Activated naive CD8-positive, alpha-beta T cell treated with anti-CD3 and anti-CD28 coated beads, Interleukin-2, amount 10 ng/mL, durations not matched to agents 7 days and 5 days (primary cell): Measurements from ENCODE around the gene PCSK1N. TPM values are rescaled to one million over a fixed set of nuclear protein-coding genes. Genes with fewer than 3 reads are reported as not detected.
A peak's percentile ranks its signal among the peaks of the same experiment; 100 is the strongest.

Experiments
- ATAC-seq: fragments of 150-1000 bp; cut with Tn5 transposase; one replicate; pipeline ENCODE4 v1.10.0; 2021; ENCODE audit warnings: low read depth, moderate library complexity
- POLR2A ChIA-PET: fragments of 350-600 bp; sonication (Branson Sonifier 250); formaldehyde crosslinking; loops from one replicate; lab custom pipeline; 2021; ENCODE audit warnings: antibody characterized with exemption; lab: Charles Lee
- DNase-seq: peaks from one replicate; pipeline ENCODE4 v3.0.0; 2021
- H3K27ac Mint-ChIP-seq: one replicate; pipeline ENCODE4 v1.8.0; 2022; ENCODE audit warnings: mild to moderate bottlenecking, mixed read lengths
- H3K27me3 Mint-ChIP-seq: one replicate; pipeline ENCODE4 v1.8.0; 2022; ENCODE audit warnings: mild to moderate bottlenecking, moderate library complexity, mixed read lengths
- H3K36me3 Mint-ChIP-seq: one replicate; pipeline ENCODE4 v1.8.0; 2021; ENCODE audit warnings: mild to moderate bottlenecking, mixed read lengths
- H3K4me1 Mint-ChIP-seq: one replicate; pipeline ENCODE4 v1.8.0; 2021; ENCODE audit warnings: mixed read lengths
- H3K4me3 Mint-ChIP-seq: one replicate; pipeline ENCODE4 v1.8.0; 2022; ENCODE audit warnings: mild to moderate bottlenecking, moderate library complexity, mixed read lengths
- H3K9me3 Mint-ChIP-seq: one replicate; pipeline ENCODE4 v1.8.0; 2021; ENCODE audit warnings: mixed read lengths
- total RNA-seq, 2 experiments: library from RNA; stranded (reverse); gene quantifications; one replicate each; pipeline ENCODE4 v1.2.3, GENCODE V29; 2021

The PCSK1N gene
- total RNA-seq, 2 experiments from 2014 or later, result 0.68 to 1.2 TPM

GRCh38 chrX:48815266-48815665 lies 20.1 kb downstream of the PCSK1N start:
- Mint-ChIP-seq H3K9me3 (no peaks in the 10 kb centered on the region), H3K27me3 (no peaks in the 10 kb centered on the region), H3K4me3 (no peak overlapping the region), H3K4me1 (peaks cover 1% of the 10 kb centered on the region), H3K27ac (no peak overlapping the region), H3K36me3 (peaks cover 5% of the 10 kb centered on the region)
- ATAC-seq (no peak), DNase-seq (no peak)
- POLR2A ChIA-PET, result no interaction called here

- no peak for DNase-seq
- Mint-ChIP-seq H3K36me3 (peaks cover 5% of the 10 kb centered on the region), H3K4me3 (no peak overlapping the region), H3K27me3 (no peaks in the 10 kb centered on the region), H3K4me1 (peaks cover 1% of the 10 kb centered on the region), H3K27ac (no peak overlapping the region), H3K9me3 (no peaks in the 10 kb centered on the region)
- ATAC-seq, result no peak
- POLR2A ChIA-PET, result no interaction called here
These were observed 20.7 kb downstream of the PCSK1N start for GRCh38 chrX:48814722-48815121.

GRCh38 chrX:48813644-48814043 lies 21.8 kb downstream of the PCSK1N start:
- Mint-ChIP-seq H3K36me3 (peaks cover 5% of the 10 kb centered on the region), H3K4me3 (no peak overlapping the region), H3K27ac (no peak overlapping the region), H3K27me3 (no peaks in the 10 kb centered on the region), H3K9me3 (no peaks in the 10 kb centered on the region), H3K4me1 (peaks cover 1% of the 10 kb centered on the region)
- DNase-seq (no peak), ATAC-seq (no peak)
- POLR2A ChIA-PET, result no interaction called here

GRCh38 chrX:48806081-48806480 lies 29.3 kb downstream of the PCSK1N start:
- POLR2A ChIA-PET, result no interaction called here
- Mint-ChIP-seq H3K4me3 (no peak overlapping the region), H3K27ac (peak overlapping the region; percentile 50), H3K36me3 (peaks cover 4% of the 10 kb centered on the region), H3K9me3 (no peaks in the 10 kb centered on the region), H3K4me1 (peaks cover 3% of the 10 kb centered on the region), H3K27me3 (no peaks in the 10 kb centered on the region)
- ATAC-seq (no peak), DNase-seq (no peak)

- H3K27me3 Mint-ChIP-seq, result no peaks in the 10 kb centered on the region
- H3K36me3 Mint-ChIP-seq, result peaks cover 2% of the 10 kb centered on the region
- POLR2A ChIA-PET, result no interaction called here
- ATAC-seq (no peak), DNase-seq (no peak)
- H3K4me1 Mint-ChIP-seq, result peaks cover 9% of the 10 kb centered on the region
- no peaks in the 10 kb centered on the region for H3K9me3 Mint-ChIP-seq
- peak overlapping the region; percentile 95 for H3K4me3 Mint-ChIP-seq
- H3K27ac Mint-ChIP-seq, result peak overlapping the region; percentile 99
These were observed 32.6 kb downstream of the PCSK1N start for GRCh38 chrX:48802905-48803200.

- Mint-ChIP-seq H3K4me1 (peaks cover 9% of the 10 kb centered on the region), H3K27ac (peak overlapping the region; percentile 99), H3K4me3 (peak overlapping the region; percentile 95), H3K9me3 (no peaks in the 10 kb centered on the region), H3K36me3 (peaks cover 2% of the 10 kb centered on the region), H3K27me3 (no peaks in the 10 kb centered on the region)
- POLR2A ChIA-PET, result interaction anchor here (0.7 to 1.7 kb wide), 8 partner anchors 65 to 467 kb away, joined by 3 to 16 read pairs (median 6); partner anchors contain the start of genes OTUD5, PPP1R3F, PQBP1 and SUV39H1
- DNase-seq (peak; percentile 73), ATAC-seq (peak; percentile 51)
These were observed 33.1 kb downstream of the PCSK1N start for GRCh38 chrX:48802089-48802904.

GRCh38 chrX:48801280-48802088 lies 33.9 kb downstream of the PCSK1N start, which contains the start of gene HDAC6:
TSS of gene HDAC6 (plus strand) at chrX:48802067. CDS start at chrX:48802693, 626 bp downstream.
- H3K27ac Mint-ChIP-seq, result peak within 1 kb of the TSS; percentile 99
- peaks cover 2% of the 10 kb centered on the region for H3K36me3 Mint-ChIP-seq
- peak within 1 kb of the TSS; percentile 95 for H3K4me3 Mint-ChIP-seq
- peaks cover 10% of the 10 kb centered on the region for H3K4me1 Mint-ChIP-seq
- no peaks in the 10 kb centered on the region for H3K27me3 Mint-ChIP-seq
- H3K9me3 Mint-ChIP-seq, result no peaks in the 10 kb centered on the region
- ATAC-seq (peak; percentile 90), DNase-seq (peak; percentile 92)
- POLR2A ChIA-PET, result interaction anchor here (0.6 to 1.7 kb wide), 11 partner anchors 9 to 468 kb away, joined by 3 to 16 read pairs (median 5); partner anchors contain the start of genes OTUD5, PPP1R3F, PQBP1 and SUV39H1

GRCh38 chrX:48800574-48801279 lies 34.7 kb downstream of the PCSK1N start:
- DNase-seq, result peak; percentile 31
- Mint-ChIP-seq H3K36me3 (peaks cover 2% of the 10 kb centered on the region), H3K4me3 (peak overlapping the region; percentile 95), H3K27me3 (no peaks in the 10 kb centered on the region), H3K9me3 (no peaks in the 10 kb centered on the region), H3K27ac (peak overlapping the region; percentile 99), H3K4me1 (peaks cover 10% of the 10 kb centered on the region)
- POLR2A ChIA-PET, result interaction anchor here (0.9 to 1.7 kb wide), 9 partner anchors 64 to 430 kb away, joined by 3 to 16 read pairs (median 5); partner anchors contain the start of genes OTUD5, RBM3, SUV39H1 and WAS
- no peak for ATAC-seq

GRCh38 chrX:48798318-48798717 lies 37.1 kb downstream of the PCSK1N start:
- H3K27me3 Mint-ChIP-seq, result no peaks in the 10 kb centered on the region

GRCh38 chrX:48794911-48795515 lies 40.4 kb downstream of the PCSK1N start:
- peaks cover 11% of the 10 kb centered on the region for H3K4me1 Mint-ChIP-seq
- H3K27ac Mint-ChIP-seq, result no peak overlapping the region
- no peak for DNase-seq
- no peak for ATAC-seq
- H3K9me3 Mint-ChIP-seq, result no peaks in the 10 kb centered on the region
- POLR2A ChIA-PET, result no interaction called here
- H3K36me3 Mint-ChIP-seq, result no peaks in the 10 kb centered on the region
- H3K4me3 Mint-ChIP-seq, result no peak overlapping the region
- no peaks in the 10 kb centered on the region for H3K27me3 Mint-ChIP-seq

More at GRCh38 chrX:48798318-48798717, 37.1 kb downstream of the PCSK1N start:
- H3K36me3 Mint-ChIP-seq, result no peaks in the 10 kb centered on the region
- no peak overlapping the region for H3K4me3 Mint-ChIP-seq
- DNase-seq (no peak), ATAC-seq (no peak)
- POLR2A ChIA-PET, result no interaction called here
- H3K27ac Mint-ChIP-seq, result no peak overlapping the region
- peaks cover 13% of the 10 kb centered on the region for H3K4me1 Mint-ChIP-seq
- no peaks in the 10 kb centered on the region for H3K9me3 Mint-ChIP-seq

GRCh38 chrX:48794340-48794910 lies 41.0 kb downstream of the PCSK1N start:
- Mint-ChIP-seq H3K36me3 (no peaks in the 10 kb centered on the region), H3K9me3 (no peaks in the 10 kb centered on the region), H3K27me3 (no peaks in the 10 kb centered on the region), H3K4me3 (no peak overlapping the region), H3K27ac (no peak overlapping the region), H3K4me1 (peaks cover 16% of the 10 kb centered on the region)
- DNase-seq (no peak), ATAC-seq (no peak)
- POLR2A ChIA-PET, result no interaction called here

GRCh38 chrX:48793935-48794334 lies 41.5 kb downstream of the PCSK1N start:
- no peak for ATAC-seq
- Mint-ChIP-seq H3K27ac (no peak overlapping the region), H3K9me3 (no peaks in the 10 kb centered on the region), H3K36me3 (no peaks in the 10 kb centered on the region), H3K4me1 (peaks cover 19% of the 10 kb centered on the region), H3K4me3 (no peak overlapping the region), H3K27me3 (no peaks in the 10 kb centered on the region)
- DNase-seq, result no peak
- POLR2A ChIA-PET, result no interaction called here
